22Rv1 (cell line): ENCODE measurements around the gene ARID1A.

Experiments
- H3K27ac ChIP-seq: fragments of 450-650 bp; 2 replicates; pipeline ENCODE4 v1.5.1; 2017
- ZFX ChIP-seq: fragments of 450-650 bp; IDR thresholded peaks from 2 replicates; pipeline ENCODE4 v1.6.1; 2017; ENCODE audit warnings: antibody characterized with exemption, borderline replicate concordance
- TF ChIP-seq, protein P1 (sequence below): fragments of 450-650 bp; IDR thresholded peaks from 2 replicates; pipeline ENCODE4 v1.5.1; 2017; ENCODE audit warnings: mild to moderate bottlenecking

ARID1A gene

GRCh38 chr1:26689504-26689903 is 6.3 kb upstream of the ARID1A start:
- H3K27ac ChIP-seq = no peak overlapping the region
- TF ChIP-seq, protein P1, sequence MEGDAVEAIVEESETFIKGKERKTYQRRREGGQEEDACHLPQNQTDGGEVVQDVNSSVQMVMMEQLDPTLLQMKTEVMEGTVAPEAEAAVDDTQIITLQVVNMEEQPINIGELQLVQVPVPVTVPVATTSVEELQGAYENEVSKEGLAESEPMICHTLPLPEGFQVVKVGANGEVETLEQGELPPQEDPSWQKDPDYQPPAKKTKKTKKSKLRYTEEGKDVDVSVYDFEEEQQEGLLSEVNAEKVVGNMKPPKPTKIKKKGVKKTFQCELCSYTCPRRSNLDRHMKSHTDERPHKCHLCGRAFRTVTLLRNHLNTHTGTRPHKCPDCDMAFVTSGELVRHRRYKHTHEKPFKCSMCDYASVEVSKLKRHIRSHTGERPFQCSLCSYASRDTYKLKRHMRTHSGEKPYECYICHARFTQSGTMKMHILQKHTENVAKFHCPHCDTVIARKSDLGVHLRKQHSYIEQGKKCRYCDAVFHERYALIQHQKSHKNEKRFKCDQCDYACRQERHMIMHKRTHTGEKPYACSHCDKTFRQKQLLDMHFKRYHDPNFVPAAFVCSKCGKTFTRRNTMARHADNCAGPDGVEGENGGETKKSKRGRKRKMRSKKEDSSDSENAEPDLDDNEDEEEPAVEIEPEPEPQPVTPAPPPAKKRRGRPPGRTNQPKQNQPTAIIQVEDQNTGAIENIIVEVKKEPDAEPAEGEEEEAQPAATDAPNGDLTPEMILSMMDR = no peak
- TF ChIP-seq ZFX = no peak

GRCh38 chr1:26690157-26690556 is 5.7 kb upstream of the ARID1A start:
- TF ChIP-seq, protein P1 = no peak
- TF ChIP-seq ZFX = no peak
- peak overlapping the region; percentile 100 for H3K27ac ChIP-seq

- peak overlapping the region; percentile 100 for H3K27ac ChIP-seq
- TF ChIP-seq ZFX = no peak
- TF ChIP-seq, protein P1 = no peak
These were observed 5.2 kb upstream of the ARID1A start for GRCh38 chr1:26690576-26691031.

- H3K27ac ChIP-seq = peak overlapping the region; percentile 100
- TF ChIP-seq ZFX = no peak
- TF ChIP-seq, protein P1 = peak; percentile 37
These were observed 3.5 kb upstream of the ARID1A start for GRCh38 chr1:26692211-26692792.

DNA sequence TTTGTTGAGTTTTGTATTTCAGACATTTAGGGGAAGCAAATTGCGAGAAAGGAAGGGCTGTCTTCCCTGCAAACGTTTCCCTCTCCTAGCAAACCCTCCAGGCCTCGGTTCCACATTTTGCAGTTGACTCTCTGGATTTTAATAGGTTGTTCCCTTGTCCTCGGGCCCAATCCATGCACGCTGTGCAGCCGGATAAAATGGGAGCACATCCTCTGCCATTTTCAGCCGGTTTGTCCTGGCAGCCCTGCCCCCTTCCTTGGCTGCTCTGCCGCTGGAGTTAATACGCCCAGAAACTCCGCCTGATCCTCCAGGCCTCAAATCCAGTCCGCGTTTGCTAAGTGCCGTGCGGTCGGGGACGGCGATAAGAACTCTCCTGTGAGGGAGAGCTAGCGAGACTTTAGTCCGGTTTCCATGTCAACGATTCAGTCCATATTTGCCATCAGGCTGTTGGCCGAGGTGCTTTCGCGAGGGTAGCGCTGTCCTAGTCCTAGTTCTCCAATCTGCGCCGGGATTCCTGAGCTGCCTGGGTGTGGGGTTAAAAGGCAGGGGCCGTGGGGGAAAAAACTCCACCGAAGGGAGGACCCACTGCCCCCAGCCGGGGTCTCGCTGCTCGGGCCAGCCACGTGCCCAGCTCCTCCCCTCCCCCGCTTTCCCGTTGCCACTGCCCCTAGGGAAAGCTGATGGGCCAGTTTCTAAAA is 2.9 kb upstream of the ARID1A start:
- TF ChIP-seq, protein P1 = no peak; the same call in 1 of the 2 replicates
- TF ChIP-seq ZFX = no peak

DNA sequence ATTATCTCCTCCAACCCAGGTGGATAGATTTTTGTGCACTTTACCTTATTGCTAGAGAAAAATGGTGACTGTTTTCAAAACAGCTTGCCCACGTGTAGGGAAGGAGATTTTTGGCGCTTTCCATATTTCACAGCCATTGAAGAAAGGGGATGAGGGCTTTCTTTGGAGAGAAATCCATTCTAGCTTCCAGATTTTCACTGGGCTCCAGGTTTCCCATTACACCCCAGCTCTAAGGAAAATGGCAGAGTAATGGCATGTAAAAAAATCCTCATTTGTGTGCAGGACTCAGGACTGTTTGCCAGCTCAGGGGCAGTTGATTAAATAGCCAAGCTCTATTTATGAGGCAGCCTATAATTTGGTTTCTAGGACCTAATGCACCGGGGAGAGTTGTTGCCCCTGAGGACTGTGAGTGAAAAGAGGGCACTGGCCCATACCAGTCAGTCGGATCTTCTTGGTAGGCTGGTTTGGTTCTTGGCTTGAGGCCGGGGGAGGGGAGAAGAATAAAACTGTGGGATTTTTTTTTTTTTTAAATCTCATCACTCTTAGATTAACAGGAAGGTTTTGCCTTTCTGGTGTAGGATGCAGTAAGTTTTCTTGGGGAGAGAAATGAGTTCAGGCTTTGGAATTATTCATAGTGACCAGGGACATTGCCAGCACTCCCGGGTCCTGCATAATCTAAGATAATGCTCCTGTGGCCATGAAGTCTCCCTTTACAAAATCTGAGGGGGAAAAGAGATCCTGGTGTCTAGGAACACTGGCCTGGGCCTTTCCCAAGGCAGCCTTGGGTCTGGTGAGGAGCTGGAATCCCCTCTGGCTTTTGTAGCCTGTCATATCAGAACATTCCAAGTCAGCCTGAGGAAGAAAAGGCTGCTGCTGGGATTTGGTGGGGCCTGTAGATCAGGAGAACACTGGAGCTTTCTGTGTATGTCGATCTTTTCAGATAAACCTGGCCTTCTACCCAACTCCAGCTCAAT is 1.9 kb upstream of the ARID1A start:
- TF ChIP-seq, protein P1 = no peak
- no peak for TF ChIP-seq ZFX

More for the DNA sequence above, 2.9 kb upstream of the ARID1A start:
- H3K27ac ChIP-seq = peak overlapping the region; percentile 100

More for the DNA sequence above, 1.9 kb upstream of the ARID1A start:
- peak overlapping the region; percentile 100 for H3K27ac ChIP-seq
